ENCODE measurements around the gene PPP2R3A.
"Not testable (repeated sequence)": the region's sequence is repeated elsewhere in the genome, so short reads cannot be mapped to it uniquely, and the experiment has no call there.

PPP2R3A gene

GRCh38 chr3:136083641-136084382 lies 118.3 kb downstream of the PPP2R3A start:
- DNase-seq (ENCODE audit: low read depth) = not testable (repeated sequence)

GRCh38 chr3:136085067-136085466 lies 119.5 kb downstream of the PPP2R3A start:
- not testable (repeated sequence) for DNase-seq (ENCODE audit: low read depth)

- no peak for DNase-seq (ENCODE audit: low read depth)
Observed at GRCh38 chr3:136093771-136094170, 128.2 kb downstream of the PPP2R3A start.

- DNase-seq (ENCODE audit: low read depth) = no peak
Observed at GRCh38 chr3:136105044-136105443, 139.5 kb downstream of the PPP2R3A start.

DNA sequence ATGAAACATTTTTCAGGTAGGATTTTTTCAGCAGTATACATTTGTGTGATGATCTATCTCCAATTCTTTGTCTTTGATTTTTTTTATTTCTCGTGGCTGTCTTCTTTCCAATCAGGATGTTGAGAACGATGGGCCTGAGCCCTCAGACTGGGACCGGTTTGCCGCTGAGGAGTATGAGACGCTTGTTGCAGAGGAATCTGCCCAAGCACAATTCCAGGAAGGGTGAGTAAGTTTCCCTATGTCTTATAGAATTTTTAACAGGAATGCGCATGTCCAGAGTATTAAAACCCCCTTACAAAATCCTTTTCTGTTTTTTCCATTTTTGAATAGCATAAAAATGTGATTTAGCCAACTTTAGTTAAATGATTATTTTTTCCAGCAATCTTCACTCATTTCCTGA lies 140.6 kb downstream of the PPP2R3A start:
- no peak for DNase-seq (ENCODE audit: low read depth)

- no peak for DNase-seq (ENCODE audit: low read depth)
Observed at GRCh38 chr3:136109499-136109898, 144.0 kb downstream of the PPP2R3A start.

- no peak for DNase-seq (ENCODE audit: low read depth)
Observed at GRCh38 chr3:136110481-136110880, 145.0 kb downstream of the PPP2R3A start.

GRCh38 chr3:136114421-136114820 lies 148.9 kb downstream of the PPP2R3A start:
- no peak for DNase-seq (ENCODE audit: low read depth)

GRCh38 chr3:136119332-136119731 lies 153.8 kb downstream of the PPP2R3A start:
- DNase-seq (ENCODE audit: low read depth) = not testable (repeated sequence)

DNA sequence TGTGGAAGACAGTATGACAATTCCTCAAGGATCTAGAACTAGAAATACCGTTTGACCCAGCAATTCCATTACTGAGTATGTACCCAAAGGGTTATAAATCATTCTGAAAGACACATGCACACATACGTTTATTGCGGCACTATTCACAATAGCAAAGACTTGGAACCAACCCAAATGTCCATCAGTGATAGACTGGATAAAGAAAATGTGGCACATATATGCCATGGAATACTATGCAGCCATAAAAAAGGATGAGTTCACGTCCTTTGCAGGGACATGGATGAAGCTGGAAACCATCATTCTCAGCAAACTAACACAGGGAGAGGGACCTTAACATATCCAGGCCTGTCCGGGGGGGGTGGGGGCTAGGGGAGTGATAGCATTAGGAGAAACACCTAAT lies 154.3 kb downstream of the PPP2R3A start:
- DNase-seq (ENCODE audit: low read depth) = not testable (repeated sequence)

GRCh38 chr3:136120373-136121348 lies 155.1 kb downstream of the PPP2R3A start:
- no peak for DNase-seq (ENCODE audit: low read depth)

- DNase-seq (ENCODE audit: low read depth) = no peak
Observed at GRCh38 chr3:136122006-136122405, 156.5 kb downstream of the PPP2R3A start.

DNA sequence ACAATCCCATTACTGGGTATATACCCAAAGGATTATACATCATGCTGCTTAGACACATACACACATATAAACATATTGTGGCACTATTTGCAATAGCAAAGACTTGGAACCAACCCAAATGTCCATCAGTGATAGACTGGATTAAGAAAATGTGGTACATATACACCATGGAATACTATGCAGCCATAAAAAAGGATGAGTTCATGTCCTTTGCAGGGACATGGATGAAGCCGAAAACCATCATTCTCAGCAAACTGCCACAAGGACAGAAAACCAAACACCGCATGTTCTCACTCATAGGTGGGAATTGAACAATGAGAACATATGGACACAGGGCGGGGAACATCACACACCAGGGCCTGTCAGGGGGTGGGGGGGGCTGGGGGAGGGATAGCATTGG lies 166.1 kb downstream of the PPP2R3A start:
- DNase-seq (ENCODE audit: low read depth) = not testable (repeated sequence)

- DNase-seq (ENCODE audit: low read depth) = no peak
Observed at GRCh38 chr3:136134091-136134490, 168.6 kb downstream of the PPP2R3A start.

- no peak for DNase-seq (ENCODE audit: low read depth)
Observed at GRCh38 chr3:136135039-136135802, 169.7 kb downstream of the PPP2R3A start.

DNA sequence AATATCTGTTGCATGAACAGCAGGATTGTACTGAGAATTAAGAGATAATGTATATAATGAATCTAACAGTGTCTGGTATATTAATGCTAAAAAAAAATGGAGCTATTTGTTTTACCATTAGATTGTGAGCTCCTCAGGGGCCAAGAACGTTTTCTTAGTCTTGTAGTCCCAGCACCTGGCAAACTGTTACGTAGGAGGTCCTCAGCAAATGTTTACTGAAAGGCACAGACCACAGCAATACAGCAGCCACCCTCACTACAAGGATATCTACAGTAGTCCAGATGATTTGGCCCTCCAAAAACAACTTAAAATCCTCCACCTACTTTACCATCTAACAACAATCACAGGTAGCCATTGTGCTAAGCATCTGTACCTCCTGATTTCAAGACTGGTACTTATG lies 170.9 kb downstream of the PPP2R3A start:
- no peak for DNase-seq (ENCODE audit: low read depth)

DNA sequence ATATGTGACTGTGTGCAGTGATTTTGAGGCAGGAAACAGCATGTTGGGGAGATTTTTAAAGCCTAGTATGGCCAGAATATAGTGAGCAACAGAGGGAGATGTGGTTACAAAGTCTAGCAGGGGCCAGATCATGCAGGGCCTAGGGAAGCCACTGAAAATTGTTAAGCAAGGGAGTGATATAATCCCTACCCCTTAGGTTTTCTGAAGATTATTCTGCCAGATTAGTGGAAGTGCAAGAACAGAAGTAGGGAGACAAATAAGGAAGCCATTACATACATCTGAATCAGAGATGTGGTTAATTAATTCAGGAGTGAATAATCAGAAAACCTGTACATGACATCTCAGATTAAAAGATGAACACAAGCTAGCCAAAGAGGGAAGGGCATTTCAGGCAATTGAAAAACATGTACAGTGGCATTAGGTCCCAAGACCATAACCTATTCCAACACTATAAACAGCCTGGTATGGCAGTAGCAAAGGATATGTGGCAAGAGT lies 175.8 kb downstream of the PPP2R3A start:
- no peak for DNase-seq (ENCODE audit: low read depth)

GRCh38 chr3:136141891-136142290 lies 176.4 kb downstream of the PPP2R3A start:
- DNase-seq (ENCODE audit: low read depth) = no peak

- DNase-seq (ENCODE audit: low read depth) = no peak
Observed at GRCh38 chr3:136142592-136142991, 177.1 kb downstream of the PPP2R3A start.

DNA sequence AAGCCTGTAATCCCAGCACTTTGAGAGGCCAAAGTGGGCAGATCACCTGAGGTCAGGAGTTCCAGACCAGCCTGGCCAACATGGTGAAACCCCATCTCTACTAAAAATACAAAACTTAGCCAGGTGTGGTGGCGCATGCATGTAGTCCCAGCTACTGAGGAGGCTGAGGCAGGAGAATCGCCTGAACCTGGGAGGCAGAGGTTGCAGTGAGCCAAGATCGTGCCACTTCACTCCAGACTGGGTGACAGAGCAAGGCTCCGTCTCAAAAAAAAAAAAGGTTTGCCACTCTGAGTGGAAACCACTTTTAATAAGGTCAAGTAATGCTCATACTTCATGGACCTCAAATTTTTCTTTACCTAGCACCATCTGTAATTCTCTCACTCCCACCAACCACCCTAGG lies 178.9 kb downstream of the PPP2R3A start:
- DNase-seq (ENCODE audit: low read depth) = not testable (repeated sequence)

DNA sequence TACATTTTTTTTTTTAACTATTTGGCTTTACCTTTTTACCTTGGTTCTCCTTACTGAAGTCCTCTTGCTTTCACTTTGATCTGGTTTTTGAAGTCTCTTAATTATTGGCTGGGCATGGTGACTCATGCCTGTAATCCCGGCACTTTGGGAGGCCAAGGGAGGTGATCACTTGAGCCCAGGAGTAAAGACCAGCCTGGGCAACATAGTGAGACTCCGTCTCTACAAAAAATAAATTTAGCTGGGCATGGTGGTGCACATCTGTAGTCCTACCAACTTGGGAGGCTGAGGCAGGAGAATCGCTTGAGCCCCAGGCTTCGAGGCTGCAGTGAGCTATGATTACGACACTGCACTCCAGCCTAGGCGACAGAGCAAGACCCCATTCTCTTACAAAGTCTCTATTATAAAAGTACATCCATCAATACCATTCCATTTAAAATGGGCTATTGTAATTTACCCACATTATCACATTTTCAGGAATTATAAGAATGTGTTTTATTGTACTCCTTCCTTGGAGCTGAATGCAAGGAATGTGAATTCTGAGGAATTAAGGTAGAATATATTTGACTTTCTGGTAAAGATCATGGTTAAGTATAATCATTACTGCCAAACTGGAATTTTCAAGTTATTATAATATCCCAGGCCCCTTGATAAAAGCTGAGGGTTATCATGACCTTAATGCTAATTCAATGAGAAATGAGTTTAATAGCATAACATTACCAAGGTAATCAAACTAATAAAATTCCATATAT lies 181.6 kb downstream of the PPP2R3A start:
- no peak for DNase-seq (ENCODE audit: low read depth)

Measured in stimulated activated CD8-positive, alpha-beta memory T cell treated with anti-CD3 and anti-CD28 coated beads, Interleukin-15, amount 100 ng/mL, for 1 hour (primary cell).